Measurements from ENCODE around the gene APOC4.

GRCh38 chr19:44968118-44968517, 26.1 kb downstream of the APOC4 start:
- TF ChIP-seq, protein P1, sequence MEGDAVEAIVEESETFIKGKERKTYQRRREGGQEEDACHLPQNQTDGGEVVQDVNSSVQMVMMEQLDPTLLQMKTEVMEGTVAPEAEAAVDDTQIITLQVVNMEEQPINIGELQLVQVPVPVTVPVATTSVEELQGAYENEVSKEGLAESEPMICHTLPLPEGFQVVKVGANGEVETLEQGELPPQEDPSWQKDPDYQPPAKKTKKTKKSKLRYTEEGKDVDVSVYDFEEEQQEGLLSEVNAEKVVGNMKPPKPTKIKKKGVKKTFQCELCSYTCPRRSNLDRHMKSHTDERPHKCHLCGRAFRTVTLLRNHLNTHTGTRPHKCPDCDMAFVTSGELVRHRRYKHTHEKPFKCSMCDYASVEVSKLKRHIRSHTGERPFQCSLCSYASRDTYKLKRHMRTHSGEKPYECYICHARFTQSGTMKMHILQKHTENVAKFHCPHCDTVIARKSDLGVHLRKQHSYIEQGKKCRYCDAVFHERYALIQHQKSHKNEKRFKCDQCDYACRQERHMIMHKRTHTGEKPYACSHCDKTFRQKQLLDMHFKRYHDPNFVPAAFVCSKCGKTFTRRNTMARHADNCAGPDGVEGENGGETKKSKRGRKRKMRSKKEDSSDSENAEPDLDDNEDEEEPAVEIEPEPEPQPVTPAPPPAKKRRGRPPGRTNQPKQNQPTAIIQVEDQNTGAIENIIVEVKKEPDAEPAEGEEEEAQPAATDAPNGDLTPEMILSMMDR (conservative IDR thresholded peaks at IDR 0.05; ENCODE audit: low read depth, low read length): no peak
- TF ChIP-seq EZH2 (IDR thresholded peaks at IDR 0.05; ENCODE audit: low read length, unreplicated experiment) (no peak), EZH2phosphoT487 (IDR thresholded peaks at IDR 0.05; ENCODE audit: borderline replicate concordance, low read length) (no peak)
